HEK293 (cell line): ENCODE results near the gene RFX2.

Source experiments
- CTCF ChIA-PET: fragments of 350-600 bp; formaldehyde crosslinking; extraction: SDS; loops from one replicate; lab custom pipeline; 2021; ENCODE audit warnings: antibody characterized with exemption; lab: Yijun Ruan, JAX
- POLR2A ChIA-PET: fragments of 300-600 bp; formaldehyde crosslinking; extraction: SDS; loops from one replicate; lab custom pipeline; 2020; ENCODE audit warnings: antibody characterized with exemption, inconsistent platforms; lab: Yijun Ruan, JAX
- H3K27ac ChIP-seq: fragments of 200-500 bp; sonication (Bioruptor generic); 2 replicates; pipeline ENCODE4 v1.5.1; 2014; ENCODE audit warnings: low read depth, low read length, control low read depth, inconsistent platforms; ENCODE audit errors: extremely low read depth
- H3K36me3 ChIP-seq, 2 experiments: fragments of 200-500 bp in 1 of 2; sonication (Bioruptor generic) in 1 of 2; 1 replicate in 1 of 2; 2 replicates in 1 of 2; pipeline ENCODE4 v1.5.1; 2014 to 2017; ENCODE audit warnings: inconsistent platforms in 2 of 2, low read length in 2 of 2; ENCODE audit not compliant: control insufficient read depth in 2 of 2, insufficient read depth in 1 of 2
- H3K4me1 ChIP-seq: fragments of 200-500 bp; sonication (Bioruptor generic); 2 replicates; pipeline ENCODE4 v1.5.1; 2014; ENCODE audit warnings: mild to moderate bottlenecking, low read length, inconsistent platforms; ENCODE audit not compliant: control insufficient read depth, insufficient read depth
- H3K4me3 ChIP-seq: 2 replicates; pipeline ENCODE4 v1.5.1; 2011; ENCODE audit warnings: low read depth, mild to moderate bottlenecking, control low read depth, low read length, moderate library complexity
- H3K9me3 ChIP-seq: fragments of 200-500 bp; sonication (Bioruptor generic); 2 replicates; pipeline ENCODE4 v1.5.1; 2014; ENCODE audit warnings: low read depth, low read length, inconsistent platforms; ENCODE audit not compliant: control insufficient read depth, insufficient read depth
- GLIS1 ChIP-seq: fragments of 450-650 bp; formaldehyde crosslinking; IDR thresholded peaks from 2 replicates; pipeline ENCODE4 v1.5.1; 2016; ENCODE audit warnings: missing biosample characterization, missing genetic modification characterization
- MEIS1 ChIP-seq: sonication (generic); formaldehyde crosslinking; IDR thresholded peaks from 2 replicates; pipeline ENCODE4 v1.8.1; 2022; ENCODE audit warnings: missing genetic modification reagents, mild to moderate bottlenecking, borderline replicate concordance
- OVOL3 ChIP-seq: fragments of 450-650 bp; formaldehyde crosslinking; IDR thresholded peaks from 2 replicates; pipeline ENCODE4 v1.5.1; 2016; ENCODE audit warnings: missing biosample characterization, missing genetic modification characterization
- SCRT2 ChIP-seq: fragments of 450-650 bp; formaldehyde crosslinking; IDR thresholded peaks from 2 replicates; pipeline ENCODE4 v1.5.1; 2016; ENCODE audit warnings: missing biosample characterization, missing genetic modification characterization
- SETDB1 ChIP-seq: IDR thresholded peaks from one replicate; pipeline ENCODE4 v1.6.1; 2017; ENCODE audit warnings: mild to moderate bottlenecking, low read length, moderate library complexity, mixed read lengths; ENCODE audit not compliant: insufficient read length
- ZBTB17 ChIP-seq: fragments of 450-650 bp; formaldehyde crosslinking; IDR thresholded peaks from 2 replicates; pipeline ENCODE4 v1.5.1; 2016; ENCODE audit warnings: missing biosample characterization, missing genetic modification characterization
- ZBTB48 ChIP-seq: fragments of 450-650 bp; formaldehyde crosslinking; IDR thresholded peaks from 2 replicates; pipeline ENCODE4 v1.5.1; 2016; ENCODE audit warnings: missing biosample characterization, missing genetic modification characterization
- ZNF138 ChIP-seq: fragments of 450-650 bp; formaldehyde crosslinking; IDR thresholded peaks from 2 replicates; pipeline ENCODE4 v1.5.1; 2016; ENCODE audit warnings: missing biosample characterization, missing genetic modification characterization, borderline replicate concordance
- ZNF248 ChIP-seq: fragments of 450-650 bp; formaldehyde crosslinking; IDR thresholded peaks from 2 replicates; pipeline ENCODE4 v1.5.1; 2017; ENCODE audit warnings: missing biosample characterization, missing genetic modification characterization
- ZNF311 ChIP-seq: fragments of 450-650 bp; formaldehyde crosslinking; IDR thresholded peaks from 2 replicates; pipeline ENCODE4 v1.5.1; 2017; ENCODE audit warnings: missing biosample characterization, missing genetic modification characterization, borderline replicate concordance
- ZNF366 ChIP-seq: fragments of 450-650 bp; formaldehyde crosslinking; conservative IDR thresholded peaks from 2 replicates; pipeline ENCODE4 v1.5.1; 2016; ENCODE audit warnings: missing biosample characterization, missing genetic modification characterization
- ZNF664 ChIP-seq: fragments of 450-650 bp; formaldehyde crosslinking; IDR thresholded peaks from 2 replicates; pipeline ENCODE4 v1.5.1; 2016; ENCODE audit warnings: missing biosample characterization, missing genetic modification characterization
- ZNF747 ChIP-seq: fragments of 450-650 bp; formaldehyde crosslinking; IDR thresholded peaks from 2 replicates; pipeline ENCODE4 v1.5.1; 2016; ENCODE audit warnings: missing biosample characterization, missing genetic modification characterization
- ZNF791 ChIP-seq: fragments of 450-650 bp; formaldehyde crosslinking; IDR thresholded peaks from 2 replicates; pipeline ENCODE4 v1.5.1; 2016; ENCODE audit warnings: missing biosample characterization, missing genetic modification characterization
- ZNF792 ChIP-seq: fragments of 450-650 bp; formaldehyde crosslinking; IDR thresholded peaks from 2 replicates; pipeline ENCODE4 v1.5.1; 2016; ENCODE audit warnings: missing biosample characterization, missing genetic modification characterization
- TF ChIP-seq, protein P1 (sequence below): fragments of 450-650 bp; formaldehyde crosslinking; IDR thresholded peaks from 2 replicates; pipeline ENCODE4 v1.5.1; 2016; ENCODE audit warnings: missing biosample characterization, missing genetic modification characterization, borderline replicate concordance
- TF ChIP-seq, protein P2 (sequence below): fragments of 450-650 bp; formaldehyde crosslinking; IDR thresholded peaks from 2 replicates; pipeline ENCODE4 v1.5.1; 2016; ENCODE audit warnings: missing biosample characterization, missing genetic modification characterization
- TF ChIP-seq, protein P3 (sequence below): fragments of 450-650 bp; formaldehyde crosslinking; IDR thresholded peaks from 2 replicates; pipeline ENCODE4 v1.5.0; 2017; ENCODE audit warnings: missing biosample characterization, missing genetic modification characterization, borderline replicate concordance
- TF ChIP-seq, protein P4 (sequence below): fragments of 450-650 bp; IDR thresholded peaks from 2 replicates; pipeline ENCODE4 v1.5.1; 2018; ENCODE audit warnings: missing biosample characterization, mild to moderate bottlenecking, missing genetic modification characterization
- TF ChIP-seq, protein P5 (sequence below): fragments of 450-650 bp; formaldehyde crosslinking; IDR thresholded peaks from 2 replicates; pipeline ENCODE4 v1.5.1; 2016; ENCODE audit warnings: missing biosample characterization, missing genetic modification characterization
- TF ChIP-seq, protein P6 (sequence below): fragments of 450-650 bp; formaldehyde crosslinking; IDR thresholded peaks from 2 replicates; pipeline ENCODE4 v1.5.1; 2016; ENCODE audit warnings: missing biosample characterization, missing genetic modification characterization

RFX2 gene

DNA sequence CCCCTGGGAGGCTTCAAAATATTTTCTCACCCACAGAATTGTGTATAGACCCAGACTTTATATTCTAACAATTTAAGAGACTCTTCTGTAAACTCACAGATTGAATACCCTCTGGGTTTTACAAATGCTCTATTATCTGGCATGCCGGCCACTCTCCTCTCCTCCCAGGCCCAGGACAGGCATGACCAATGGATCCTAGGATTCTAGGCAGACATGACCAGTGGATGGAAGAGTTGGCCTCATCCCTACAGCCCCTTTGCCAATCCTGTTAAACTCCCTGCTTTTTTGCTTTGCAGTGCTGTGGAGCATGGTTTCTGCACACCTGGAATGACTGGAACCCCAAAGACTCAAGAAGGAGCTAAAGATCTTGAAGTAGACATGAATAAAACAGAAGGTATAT is 30.9 kb upstream of the RFX2 start:
- Histone ChIP-seq H3K9me3 (no peaks in the 10 kb centered on the region), H3K36me3 (no peaks in the 10 kb centered on the region)
- CTCF ChIA-PET, result no interaction called here

DNA sequence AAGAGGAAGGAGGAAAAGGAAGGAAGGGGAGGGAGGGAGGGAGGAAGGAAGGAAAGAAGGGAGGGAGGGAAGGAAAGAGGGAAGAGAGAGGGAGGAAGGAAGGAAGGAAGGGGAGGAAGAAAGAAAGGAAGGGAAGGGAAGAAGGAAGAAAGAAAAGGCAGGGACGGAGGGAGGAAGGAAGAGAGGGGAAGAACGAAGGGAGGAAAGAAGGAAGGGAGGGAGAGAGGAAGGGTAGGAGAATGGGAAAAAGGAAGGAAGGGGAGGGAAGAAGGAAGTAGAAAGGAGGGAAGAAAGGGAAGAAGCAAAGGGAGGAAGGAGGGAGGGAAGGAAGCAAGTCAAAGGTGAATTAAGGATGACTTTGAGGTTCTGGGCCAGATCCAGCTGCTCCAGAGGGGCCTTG is 28.2 kb upstream of the RFX2 start:
- H3K36me3 ChIP-seq, result no peaks in the 10 kb centered on the region
- no peaks in the 10 kb centered on the region for H3K4me1 ChIP-seq
- ChIA-PET POLR2A (no interaction called here), CTCF (interaction anchor here (0.6 kb wide), 1 partner anchor 92 kb away, joined by 6 read pairs; no protein-coding TSS in a partner anchor)
- no peak overlapping the region for H3K4me3 ChIP-seq
- H3K27ac ChIP-seq, result no peak overlapping the region
- no peaks in the 10 kb centered on the region for H3K9me3 ChIP-seq
- TF ChIP-seq ZNF366 (tag by site-specific recombination) (peak; percentile 87), ZNF747 (tag by site-specific recombination) (no peak), ZNF311 (tag by site-specific recombination) (no peak), SCRT2 (tag by site-specific recombination) (no peak), GLIS1 (no peak), ZNF248 (tag by site-specific recombination) (0 out of 2 replicates have a peak, but pooled peaks have one; percentile 35), ZNF791 (tag by site-specific recombination) (no peak), ZNF664 (no peak), ZNF792 (tag by site-specific recombination) (no peak)
- TF ChIP-seq, protein P1, sequence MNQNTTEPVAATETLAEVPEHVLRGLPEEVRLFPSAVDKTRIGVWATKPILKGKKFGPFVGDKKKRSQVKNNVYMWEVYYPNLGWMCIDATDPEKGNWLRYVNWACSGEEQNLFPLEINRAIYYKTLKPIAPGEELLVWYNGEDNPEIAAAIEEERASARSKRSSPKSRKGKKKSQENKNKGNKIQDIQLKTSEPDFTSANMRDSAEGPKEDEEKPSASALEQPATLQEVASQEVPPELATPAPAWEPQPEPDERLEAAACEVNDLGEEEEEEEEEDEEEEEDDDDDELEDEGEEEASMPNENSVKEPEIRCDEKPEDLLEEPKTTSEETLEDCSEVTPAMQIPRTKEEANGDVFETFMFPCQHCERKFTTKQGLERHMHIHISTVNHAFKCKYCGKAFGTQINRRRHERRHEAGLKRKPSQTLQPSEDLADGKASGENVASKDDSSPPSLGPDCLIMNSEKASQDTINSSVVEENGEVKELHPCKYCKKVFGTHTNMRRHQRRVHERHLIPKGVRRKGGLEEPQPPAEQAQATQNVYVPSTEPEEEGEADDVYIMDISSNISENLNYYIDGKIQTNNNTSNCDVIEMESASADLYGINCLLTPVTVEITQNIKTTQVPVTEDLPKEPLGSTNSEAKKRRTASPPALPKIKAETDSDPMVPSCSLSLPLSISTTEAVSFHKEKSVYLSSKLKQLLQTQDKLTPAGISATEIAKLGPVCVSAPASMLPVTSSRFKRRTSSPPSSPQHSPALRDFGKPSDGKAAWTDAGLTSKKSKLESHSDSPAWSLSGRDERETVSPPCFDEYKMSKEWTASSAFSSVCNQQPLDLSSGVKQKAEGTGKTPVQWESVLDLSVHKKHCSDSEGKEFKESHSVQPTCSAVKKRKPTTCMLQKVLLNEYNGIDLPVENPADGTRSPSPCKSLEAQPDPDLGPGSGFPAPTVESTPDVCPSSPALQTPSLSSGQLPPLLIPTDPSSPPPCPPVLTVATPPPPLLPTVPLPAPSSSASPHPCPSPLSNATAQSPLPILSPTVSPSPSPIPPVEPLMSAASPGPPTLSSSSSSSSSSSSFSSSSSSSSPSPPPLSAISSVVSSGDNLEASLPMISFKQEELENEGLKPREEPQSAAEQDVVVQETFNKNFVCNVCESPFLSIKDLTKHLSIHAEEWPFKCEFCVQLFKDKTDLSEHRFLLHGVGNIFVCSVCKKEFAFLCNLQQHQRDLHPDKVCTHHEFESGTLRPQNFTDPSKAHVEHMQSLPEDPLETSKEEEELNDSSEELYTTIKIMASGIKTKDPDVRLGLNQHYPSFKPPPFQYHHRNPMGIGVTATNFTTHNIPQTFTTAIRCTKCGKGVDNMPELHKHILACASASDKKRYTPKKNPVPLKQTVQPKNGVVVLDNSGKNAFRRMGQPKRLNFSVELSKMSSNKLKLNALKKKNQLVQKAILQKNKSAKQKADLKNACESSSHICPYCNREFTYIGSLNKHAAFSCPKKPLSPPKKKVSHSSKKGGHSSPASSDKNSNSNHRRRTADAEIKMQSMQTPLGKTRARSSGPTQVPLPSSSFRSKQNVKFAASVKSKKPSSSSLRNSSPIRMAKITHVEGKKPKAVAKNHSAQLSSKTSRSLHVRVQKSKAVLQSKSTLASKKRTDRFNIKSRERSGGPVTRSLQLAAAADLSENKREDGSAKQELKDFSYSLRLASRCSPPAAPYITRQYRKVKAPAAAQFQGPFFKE (tag by site-specific recombination), result no peak
- TF ChIP-seq, protein P2, sequence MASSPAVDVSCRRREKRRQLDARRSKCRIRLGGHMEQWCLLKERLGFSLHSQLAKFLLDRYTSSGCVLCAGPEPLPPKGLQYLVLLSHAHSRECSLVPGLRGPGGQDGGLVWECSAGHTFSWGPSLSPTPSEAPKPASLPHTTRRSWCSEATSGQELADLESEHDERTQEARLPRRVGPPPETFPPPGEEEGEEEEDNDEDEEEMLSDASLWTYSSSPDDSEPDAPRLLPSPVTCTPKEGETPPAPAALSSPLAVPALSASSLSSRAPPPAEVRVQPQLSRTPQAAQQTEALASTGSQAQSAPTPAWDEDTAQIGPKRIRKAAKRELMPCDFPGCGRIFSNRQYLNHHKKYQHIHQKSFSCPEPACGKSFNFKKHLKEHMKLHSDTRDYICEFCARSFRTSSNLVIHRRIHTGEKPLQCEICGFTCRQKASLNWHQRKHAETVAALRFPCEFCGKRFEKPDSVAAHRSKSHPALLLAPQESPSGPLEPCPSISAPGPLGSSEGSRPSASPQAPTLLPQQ (tag by site-specific recombination), result no peak
- TF ChIP-seq, protein P3, sequence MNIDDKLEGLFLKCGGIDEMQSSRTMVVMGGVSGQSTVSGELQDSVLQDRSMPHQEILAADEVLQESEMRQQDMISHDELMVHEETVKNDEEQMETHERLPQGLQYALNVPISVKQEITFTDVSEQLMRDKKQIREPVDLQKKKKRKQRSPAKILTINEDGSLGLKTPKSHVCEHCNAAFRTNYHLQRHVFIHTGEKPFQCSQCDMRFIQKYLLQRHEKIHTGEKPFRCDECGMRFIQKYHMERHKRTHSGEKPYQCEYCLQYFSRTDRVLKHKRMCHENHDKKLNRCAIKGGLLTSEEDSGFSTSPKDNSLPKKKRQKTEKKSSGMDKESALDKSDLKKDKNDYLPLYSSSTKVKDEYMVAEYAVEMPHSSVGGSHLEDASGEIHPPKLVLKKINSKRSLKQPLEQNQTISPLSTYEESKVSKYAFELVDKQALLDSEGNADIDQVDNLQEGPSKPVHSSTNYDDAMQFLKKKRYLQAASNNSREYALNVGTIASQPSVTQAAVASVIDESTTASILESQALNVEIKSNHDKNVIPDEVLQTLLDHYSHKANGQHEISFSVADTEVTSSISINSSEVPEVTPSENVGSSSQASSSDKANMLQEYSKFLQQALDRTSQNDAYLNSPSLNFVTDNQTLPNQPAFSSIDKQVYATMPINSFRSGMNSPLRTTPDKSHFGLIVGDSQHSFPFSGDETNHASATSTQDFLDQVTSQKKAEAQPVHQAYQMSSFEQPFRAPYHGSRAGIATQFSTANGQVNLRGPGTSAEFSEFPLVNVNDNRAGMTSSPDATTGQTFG (tag by site-specific recombination), result no peak
- TF ChIP-seq, protein P4, sequence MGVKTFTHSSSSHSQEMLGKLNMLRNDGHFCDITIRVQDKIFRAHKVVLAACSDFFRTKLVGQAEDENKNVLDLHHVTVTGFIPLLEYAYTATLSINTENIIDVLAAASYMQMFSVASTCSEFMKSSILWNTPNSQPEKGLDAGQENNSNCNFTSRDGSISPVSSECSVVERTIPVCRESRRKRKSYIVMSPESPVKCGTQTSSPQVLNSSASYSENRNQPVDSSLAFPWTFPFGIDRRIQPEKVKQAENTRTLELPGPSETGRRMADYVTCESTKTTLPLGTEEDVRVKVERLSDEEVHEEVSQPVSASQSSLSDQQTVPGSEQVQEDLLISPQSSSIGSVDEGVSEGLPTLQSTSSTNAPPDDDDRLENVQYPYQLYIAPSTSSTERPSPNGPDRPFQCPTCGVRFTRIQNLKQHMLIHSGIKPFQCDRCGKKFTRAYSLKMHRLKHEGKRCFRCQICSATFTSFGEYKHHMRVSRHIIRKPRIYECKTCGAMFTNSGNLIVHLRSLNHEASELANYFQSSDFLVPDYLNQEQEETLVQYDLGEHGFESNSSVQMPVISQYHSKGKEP (tag by site-specific recombination), result no peak
- TF ChIP-seq, protein P5, sequence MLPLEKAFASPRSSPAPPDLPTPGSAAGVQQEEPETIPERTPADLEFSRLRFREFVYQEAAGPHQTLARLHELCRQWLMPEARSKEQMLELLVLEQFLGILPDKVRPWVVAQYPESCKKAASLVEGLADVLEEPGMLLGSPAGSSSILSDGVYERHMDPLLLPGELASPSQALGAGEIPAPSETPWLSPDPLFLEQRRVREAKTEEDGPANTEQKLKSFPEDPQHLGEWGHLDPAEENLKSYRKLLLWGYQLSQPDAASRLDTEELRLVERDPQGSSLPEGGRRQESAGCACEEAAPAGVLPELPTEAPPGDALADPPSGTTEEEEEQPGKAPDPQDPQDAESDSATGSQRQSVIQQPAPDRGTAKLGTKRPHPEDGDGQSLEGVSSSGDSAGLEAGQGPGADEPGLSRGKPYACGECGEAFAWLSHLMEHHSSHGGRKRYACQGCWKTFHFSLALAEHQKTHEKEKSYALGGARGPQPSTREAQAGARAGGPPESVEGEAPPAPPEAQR (tag by site-specific recombination), result no peak
- TF ChIP-seq, protein P6, sequence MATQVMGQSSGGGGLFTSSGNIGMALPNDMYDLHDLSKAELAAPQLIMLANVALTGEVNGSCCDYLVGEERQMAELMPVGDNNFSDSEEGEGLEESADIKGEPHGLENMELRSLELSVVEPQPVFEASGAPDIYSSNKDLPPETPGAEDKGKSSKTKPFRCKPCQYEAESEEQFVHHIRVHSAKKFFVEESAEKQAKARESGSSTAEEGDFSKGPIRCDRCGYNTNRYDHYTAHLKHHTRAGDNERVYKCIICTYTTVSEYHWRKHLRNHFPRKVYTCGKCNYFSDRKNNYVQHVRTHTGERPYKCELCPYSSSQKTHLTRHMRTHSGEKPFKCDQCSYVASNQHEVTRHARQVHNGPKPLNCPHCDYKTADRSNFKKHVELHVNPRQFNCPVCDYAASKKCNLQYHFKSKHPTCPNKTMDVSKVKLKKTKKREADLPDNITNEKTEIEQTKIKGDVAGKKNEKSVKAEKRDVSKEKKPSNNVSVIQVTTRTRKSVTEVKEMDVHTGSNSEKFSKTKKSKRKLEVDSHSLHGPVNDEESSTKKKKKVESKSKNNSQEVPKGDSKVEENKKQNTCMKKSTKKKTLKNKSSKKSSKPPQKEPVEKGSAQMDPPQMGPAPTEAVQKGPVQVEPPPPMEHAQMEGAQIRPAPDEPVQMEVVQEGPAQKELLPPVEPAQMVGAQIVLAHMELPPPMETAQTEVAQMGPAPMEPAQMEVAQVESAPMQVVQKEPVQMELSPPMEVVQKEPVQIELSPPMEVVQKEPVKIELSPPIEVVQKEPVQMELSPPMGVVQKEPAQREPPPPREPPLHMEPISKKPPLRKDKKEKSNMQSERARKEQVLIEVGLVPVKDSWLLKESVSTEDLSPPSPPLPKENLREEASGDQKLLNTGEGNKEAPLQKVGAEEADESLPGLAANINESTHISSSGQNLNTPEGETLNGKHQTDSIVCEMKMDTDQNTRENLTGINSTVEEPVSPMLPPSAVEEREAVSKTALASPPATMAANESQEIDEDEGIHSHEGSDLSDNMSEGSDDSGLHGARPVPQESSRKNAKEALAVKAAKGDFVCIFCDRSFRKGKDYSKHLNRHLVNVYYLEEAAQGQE (tag by site-specific recombination), result no peak

More for the DNA sequence above, 30.9 kb upstream of the RFX2 start:
- no peak overlapping the region for H3K27ac ChIP-seq
- no peak for TF ChIP-seq ZNF138 (tag by site-specific recombination)
- TF ChIP-seq OVOL3 (tag by site-specific recombination), result no peak
- peak; percentile 91 for TF ChIP-seq ZBTB17 (tag by site-specific recombination)
- TF ChIP-seq ZBTB48, result no peak
- TF ChIP-seq SETDB1, result peak; percentile 49
- no peak for TF ChIP-seq MEIS1 (CRISPR knock-in tag)
- H3K4me3 ChIP-seq, result no peak overlapping the region
- POLR2A ChIA-PET, result no interaction called here
- H3K4me1 ChIP-seq, result no peaks in the 10 kb centered on the region
